Lower leg skin (tissue), 4 donors: ENCODE data around the gene TRAPPC2L. TPM values are rescaled to one million over a fixed set of nuclear protein-coding genes. Genes with fewer than 3 reads are reported as not detected.

ENCODE experiments used
- DNase-seq, 2 donors: peaks; one replicate each; pipeline ENCODE4 v3.0.0-alpha.2; 2019; ENCODE audit warnings: low spot score in 2 of 2
- H3K4me3 ChIP-seq: fragments of 200-600 bp; sonication (generic); 2 replicates; pipeline ENCODE4 v1.5.1; 2017; ENCODE audit warnings: mild to moderate bottlenecking, low read depth; ENCODE audit not compliant: poor library complexity, severe bottlenecking
- CTCF ChIP-seq, 3 donors: fragments of 450-650 bp; IDR thresholded peaks; one replicate each; pipeline ENCODE4 v1.5.1; 2016; ENCODE audit warnings: antibody characterized with exemption in 3 of 3, mild to moderate bottlenecking in 3 of 3, moderate library complexity in 2 of 3
- POLR2A ChIP-seq, 2 donors: fragments of 450-650 bp; IDR thresholded peaks; one replicate each; pipeline ENCODE4 v1.6.1; 2016 to 2017; ENCODE audit warnings: antibody characterized with exemption in 2 of 2, mild to moderate bottlenecking in 1 of 2, moderate library complexity in 1 of 2
- WGBS, 2 donors: methylation state at CpG; one replicate each; pipeline ENCODE4 v1.1.5; 2018; 5-methylcytosine and 5-hydroxymethylcytosine counted together
- intact Hi-C: fragments of 100-400 bp; cut with DNase I; formaldehyde crosslinking; loops from one replicate; pipeline ENCODE4 v1.15.0; 2023; ENCODE audit warnings: low total_unique reads
- total RNA-seq, 4 donors: library from RNA; depleted of rRNA; stranded (reverse); fragments of >200 nt; gene quantifications; one replicate each; pipeline ENCODE4 v1.1.0, GENCODE V29; 2016

Gene TRAPPC2L
- total RNA-seq, 4 donors from 2014 or later = 29.9 to 43.0 (median 38.6) TPM

GRCh38 chr16:88810166-88810911, 46.6 kb upstream of the TRAPPC2L start:
- no peak for TF ChIP-seq CTCF (IDR thresholded peaks at IDR 0.05)
- TF ChIP-seq POLR2A (IDR thresholded peaks at IDR 0.05) = no peak
- WGBS, 2 donors = 23 to 29% methylated on average over 9 to 11 of the region's 12 CpGs
- peak overlapping the region; percentile 64 for H3K4me3 ChIP-seq
- intact Hi-C loops = loop anchor here (10.0 kb wide), 1 partner anchor 354 kb away; no protein-coding TSS in a partner anchor
- no peak for DNase-seq

GRCh38 chr16:88810912-88811768, 45.8 kb upstream of the TRAPPC2L start:
- peak in 1 of 2 donors; percentile 49 for TF ChIP-seq POLR2A (IDR thresholded peaks at IDR 0.05)
- no peak for TF ChIP-seq CTCF (IDR thresholded peaks at IDR 0.05)
- H3K4me3 ChIP-seq = peak overlapping the region; percentile 64
- DNase-seq = peak; percentile 71 to 94
- intact Hi-C loops = loop anchor here (10.0 kb wide), 1 partner anchor 354 kb away; no protein-coding TSS in a partner anchor
- 1 to 2% methylated on average over 24 to 65 of the region's 65 CpGs for WGBS, 2 donors

GRCh38 chr16:88811769-88812512, 45.0 kb upstream of the TRAPPC2L start, which contains the start of gene APRT:
APRT (minus strand) TSS chr16:88811928; CDS start chr16:88811899, 29 bp downstream.
- peak within 1 kb of the TSS; percentile 64 for H3K4me3 ChIP-seq
- TF ChIP-seq CTCF (IDR thresholded peaks at IDR 0.05) (no peak), POLR2A (IDR thresholded peaks at IDR 0.05) (peak in 1 of 2 donors; percentile 26)
- WGBS, 2 donors = 0 to 2% methylated on average over 50 to 53 of the region's 84 CpGs
- intact Hi-C loops = loop anchor here (10.0 kb wide), 1 partner anchor 353 kb away; no protein-coding TSS in a partner anchor
- DNase-seq = peak; percentile 92 to 99

GRCh38 chr16:88812513-88813268, 44.2 kb upstream of the TRAPPC2L start:
- intact Hi-C loops = loop anchor here (10.0 kb wide), 1 partner anchor 352 kb away; no protein-coding TSS in a partner anchor

More at GRCh38 chr16:88812513-88813268, 44.2 kb upstream of the TRAPPC2L start:
- peak overlapping the region; percentile 47 for H3K4me3 ChIP-seq
- peak in 1 of 2 donors; percentile 58 for DNase-seq
- no peak for TF ChIP-seq CTCF (IDR thresholded peaks at IDR 0.05)
- no peak for TF ChIP-seq POLR2A (IDR thresholded peaks at IDR 0.05)
- 30 to 39% methylated on average over 37 of the region's 37 CpGs for WGBS, 2 donors
